GM08714 (cell line): Measurements from ENCODE around the gene FAAP24.
A peak's percentile ranks its signal among the peaks of the same experiment; 100 is the strongest.
"Not testable (repeated sequence)": the region's sequence is repeated elsewhere in the genome, so short reads cannot be mapped to it uniquely, and the experiment has no call there.

Source experiments
- H3K4me3 ChIP-seq: fragments of 200-500 bp; sonication (Bioruptor generic); 2 replicates; pipeline ENCODE4 v1.5.1; 2014; ENCODE audit warnings: mild to moderate bottlenecking, low read length, inconsistent platforms
- ZNF274 ChIP-seq: IDR thresholded peaks from 2 replicates; pipeline ENCODE4 v1.6.1; 2012; ENCODE audit warnings: mild to moderate bottlenecking, low read depth, low read length

The FAAP24 gene, protein sequence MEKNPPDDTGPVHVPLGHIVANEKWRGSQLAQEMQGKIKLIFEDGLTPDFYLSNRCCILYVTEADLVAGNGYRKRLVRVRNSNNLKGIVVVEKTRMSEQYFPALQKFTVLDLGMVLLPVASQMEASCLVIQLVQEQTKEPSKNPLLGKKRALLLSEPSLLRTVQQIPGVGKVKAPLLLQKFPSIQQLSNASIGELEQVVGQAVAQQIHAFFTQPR

DNA sequence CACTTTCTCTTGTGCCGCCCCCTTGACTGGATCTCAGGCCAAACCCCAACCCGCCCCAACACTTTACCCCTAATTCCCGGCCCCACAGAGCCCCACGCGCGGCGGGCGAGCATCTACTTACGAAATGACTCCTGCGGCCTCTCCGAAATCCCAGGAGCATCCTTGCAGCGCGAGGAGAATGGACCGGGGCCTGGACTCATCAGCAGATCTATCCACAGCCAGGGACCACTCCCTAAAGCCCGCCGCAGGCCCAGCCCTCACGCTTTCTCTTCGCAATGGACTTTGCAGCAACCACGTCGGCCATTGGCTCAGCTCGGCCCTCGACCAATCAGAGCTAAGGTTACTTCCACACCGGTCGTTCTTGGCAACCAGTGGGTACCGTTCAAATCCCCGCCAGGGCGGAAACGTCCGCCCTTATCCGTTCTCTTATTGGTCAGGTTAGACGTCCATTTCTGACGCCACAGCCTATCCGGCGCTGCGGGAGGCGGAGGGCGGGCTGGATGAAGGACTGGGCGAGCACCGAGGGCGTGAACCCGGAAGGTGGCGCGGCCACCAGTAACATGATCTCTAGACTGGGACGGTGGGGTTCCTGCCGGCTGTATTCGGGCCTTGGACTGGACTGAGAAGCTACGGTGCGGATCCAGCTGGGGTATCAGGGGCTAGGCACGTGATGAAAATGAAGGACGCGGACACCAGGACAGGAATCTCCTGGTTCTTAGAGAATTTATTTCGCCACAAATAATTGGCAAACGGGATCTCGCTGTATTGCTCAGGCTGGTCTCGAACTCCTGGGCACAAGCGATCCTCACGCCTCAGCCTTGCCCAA, at the start of gene FAAP24, which contains the start of gene CEP89:
Gene FAAP24, plus strand, starts transcription at position 528 of the 826 bp plus-strand sequence. CDS start 955 bp downstream, outside the sequence.
Gene CEP89, minus strand, starts transcription at position 244 of the 826 bp plus-strand sequence. Its CDS starts 84 bp downstream, at position 160.
- H3K4me3 ChIP-seq, result peak within 1 kb of the TSS; percentile 91
- TF ChIP-seq ZNF274, result no peak

DNA sequence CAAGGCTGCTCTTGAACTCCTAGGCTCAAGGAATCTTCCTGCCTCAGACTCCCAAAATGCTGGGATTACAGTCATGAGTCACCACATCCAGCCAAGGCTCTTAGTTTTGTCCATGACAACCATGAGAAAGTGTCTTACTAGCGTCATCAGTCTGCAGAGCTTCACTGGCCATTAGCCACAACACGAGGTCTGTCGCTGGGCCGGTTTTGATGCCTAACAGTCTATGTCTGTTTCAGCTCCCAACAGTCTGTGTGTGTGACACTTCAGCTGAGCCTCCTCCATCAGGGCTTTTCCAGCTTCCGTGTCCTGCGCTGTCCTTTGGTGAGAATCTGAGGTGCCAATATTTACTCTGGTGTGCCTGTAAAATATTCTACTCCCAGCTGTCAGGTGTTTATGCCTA, 47.8 kb upstream of the FAAP24 start:
- no peak for TF ChIP-seq ZNF274
- H3K4me3 ChIP-seq, result no peak overlapping the region

DNA sequence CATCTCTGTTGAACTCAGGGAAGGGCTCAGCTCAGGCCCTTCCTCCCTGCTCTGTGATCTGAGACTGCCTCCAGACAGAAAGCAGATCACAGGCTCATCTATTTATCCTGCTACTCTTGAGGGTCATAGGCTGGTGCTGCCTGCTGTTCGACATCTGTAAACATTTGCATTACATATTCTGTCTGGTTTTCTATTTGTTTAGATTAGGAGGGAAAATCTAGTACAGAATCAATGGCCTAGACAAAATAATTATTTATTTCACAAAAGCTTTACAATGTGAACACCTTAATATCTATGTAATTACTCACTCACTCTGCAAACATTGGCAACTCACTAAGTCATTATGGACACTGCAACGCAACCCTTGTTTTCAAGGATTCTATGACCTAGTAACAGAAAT, 43.2 kb upstream of the FAAP24 start:
- no peak for TF ChIP-seq ZNF274
- no peak overlapping the region for H3K4me3 ChIP-seq

DNA sequence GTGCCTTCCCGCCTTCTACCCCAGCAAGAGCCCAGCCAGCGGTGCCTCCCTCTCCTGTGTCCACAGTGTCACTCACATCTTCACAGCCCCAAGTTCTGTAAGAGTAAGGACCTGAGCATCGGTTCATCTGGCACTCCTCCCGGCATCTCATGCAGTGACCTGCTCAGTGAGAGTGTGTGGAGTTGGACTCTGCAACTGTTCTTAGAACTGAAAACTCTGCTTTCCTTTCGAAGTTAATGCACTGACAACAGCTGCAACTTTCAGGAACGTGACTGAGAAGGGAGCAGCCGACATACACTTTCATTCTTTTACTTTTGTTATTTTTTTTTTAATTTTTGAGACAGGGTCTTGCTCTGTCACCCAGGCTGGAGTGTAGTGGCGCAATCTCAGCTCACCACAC, 41.5 kb upstream of the FAAP24 start:
- no peak for TF ChIP-seq ZNF274
- H3K4me3 ChIP-seq, result no peak overlapping the region

DNA sequence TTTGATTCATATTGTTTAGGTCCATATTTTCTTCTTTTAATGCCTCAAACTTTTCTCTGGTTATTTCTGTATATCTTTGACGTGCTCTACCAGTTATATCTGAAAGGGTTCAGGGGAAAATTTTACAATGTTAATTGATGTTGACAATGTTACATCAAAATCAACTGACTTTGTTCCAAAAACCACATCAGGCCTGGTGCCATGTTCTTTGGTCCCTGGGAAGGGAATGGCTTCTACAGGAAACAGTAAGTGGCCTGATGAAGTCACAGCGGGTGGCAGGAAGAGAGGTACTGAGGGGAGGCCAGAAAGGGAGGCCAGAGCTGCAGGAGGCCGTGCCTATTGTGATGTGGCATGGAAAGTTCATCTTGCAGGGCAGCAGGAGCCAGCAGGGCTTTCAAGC, 38.5 kb upstream of the FAAP24 start:
- no peak overlapping the region for H3K4me3 ChIP-seq
- TF ChIP-seq ZNF274, result no peak

DNA sequence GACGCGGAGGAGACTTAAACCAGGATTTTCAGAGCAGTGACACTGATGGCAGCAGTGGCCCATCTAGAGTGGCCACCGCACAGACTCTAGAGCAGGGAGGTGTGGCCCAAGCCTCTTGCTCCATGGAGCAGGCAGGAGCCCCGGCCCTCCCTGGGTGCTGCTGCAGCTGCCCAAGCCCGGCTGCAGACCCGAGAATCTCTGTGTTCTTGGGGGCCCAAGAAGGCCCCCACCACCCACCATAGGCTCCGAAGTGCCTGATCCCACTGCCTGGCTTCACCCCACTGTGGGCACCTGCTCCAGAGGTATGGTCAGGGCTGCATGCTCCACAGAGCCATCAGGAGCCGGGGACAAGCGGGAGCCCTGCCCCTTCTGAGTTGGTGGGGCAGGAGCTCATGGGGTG, 36.4 kb upstream of the FAAP24 start:
- no peak overlapping the region for H3K4me3 ChIP-seq
- no peak for TF ChIP-seq ZNF274

DNA sequence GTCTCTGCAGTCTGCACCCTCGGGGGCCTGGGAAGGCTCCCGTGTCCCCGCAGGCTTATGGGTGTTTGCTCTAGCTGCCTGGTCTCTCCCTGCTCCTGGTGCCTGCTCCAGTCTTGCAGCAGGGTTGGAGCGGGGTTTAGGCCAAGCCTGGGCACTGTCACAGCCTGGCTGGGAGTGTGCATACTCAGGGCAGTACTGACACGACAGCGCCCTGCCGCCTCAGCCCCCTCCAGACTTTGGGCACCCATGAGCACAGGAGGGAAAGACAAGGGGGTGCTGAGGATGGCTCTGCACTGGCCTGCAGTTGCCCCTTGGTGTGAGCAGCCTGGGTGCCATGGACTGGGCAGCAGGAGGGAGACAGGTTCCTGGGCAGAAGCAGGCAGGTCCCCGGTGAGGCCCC, 36.0 kb upstream of the FAAP24 start:
- H3K4me3 ChIP-seq, result no peak overlapping the region
- no peak for TF ChIP-seq ZNF274

DNA sequence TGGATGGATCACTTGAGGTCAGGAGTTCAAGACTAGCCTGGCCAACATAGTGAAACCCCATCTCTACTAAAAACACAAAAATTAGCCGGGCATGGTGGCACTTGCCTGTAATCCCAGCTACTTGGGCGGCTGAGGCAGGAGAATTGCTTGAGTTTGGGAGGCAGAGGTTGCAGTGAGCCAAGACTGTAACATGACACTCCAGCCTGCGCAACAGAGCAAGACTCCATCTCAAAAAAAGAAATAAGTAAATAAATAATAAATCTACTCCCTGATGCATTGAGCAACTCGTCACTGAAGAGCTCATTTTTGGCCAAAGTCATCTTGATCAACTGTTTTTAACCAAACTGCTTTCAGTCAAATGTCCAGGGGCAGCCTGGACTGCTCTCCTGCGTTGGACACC, 30.8 kb upstream of the FAAP24 start:
- H3K4me3 ChIP-seq, result not testable (repeated sequence)

DNA sequence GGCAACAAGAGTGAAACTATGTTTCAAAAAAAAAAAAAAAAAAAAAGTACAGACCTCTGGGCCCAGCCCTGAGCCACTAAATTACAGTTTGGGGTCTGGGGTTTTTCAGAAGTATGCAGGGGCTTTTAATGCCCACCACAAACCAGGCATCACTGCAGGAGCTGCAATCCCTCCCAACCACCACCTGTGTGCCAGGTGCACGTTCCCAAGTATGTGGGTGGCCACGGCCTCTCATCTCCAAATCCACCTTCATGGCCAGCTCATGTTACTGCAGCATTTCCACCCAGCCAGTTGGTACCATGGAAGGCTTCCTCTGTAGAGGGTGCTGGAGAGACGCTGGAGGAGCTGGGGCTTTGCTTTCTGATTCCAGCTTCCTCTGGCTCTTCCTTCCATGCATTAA, 26.8 kb upstream of the FAAP24 start:
- no peak overlapping the region for H3K4me3 ChIP-seq
- TF ChIP-seq ZNF274, result no peak

DNA sequence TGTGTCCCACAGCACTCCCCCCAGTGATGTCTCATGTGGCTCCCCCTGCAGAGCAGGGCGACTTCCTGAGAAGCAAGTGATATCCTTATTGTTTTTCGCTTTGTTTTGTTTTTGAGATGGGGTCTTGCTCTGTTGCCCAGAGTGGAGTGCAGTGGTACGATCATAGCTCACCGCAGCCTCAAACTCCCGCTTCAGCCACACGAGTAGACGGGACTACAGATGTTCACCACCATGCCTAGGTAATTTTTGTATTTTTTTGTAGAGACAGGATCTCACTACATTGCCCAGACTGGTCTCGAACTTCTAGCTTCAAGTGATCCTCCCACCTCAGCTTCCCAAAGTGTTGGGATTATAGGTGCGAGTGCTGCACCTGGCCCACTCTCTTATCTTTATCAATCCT, 5.3 kb upstream of the FAAP24 start:
- H3K4me3 ChIP-seq, result no peak overlapping the region
- no peak for TF ChIP-seq ZNF274

DNA sequence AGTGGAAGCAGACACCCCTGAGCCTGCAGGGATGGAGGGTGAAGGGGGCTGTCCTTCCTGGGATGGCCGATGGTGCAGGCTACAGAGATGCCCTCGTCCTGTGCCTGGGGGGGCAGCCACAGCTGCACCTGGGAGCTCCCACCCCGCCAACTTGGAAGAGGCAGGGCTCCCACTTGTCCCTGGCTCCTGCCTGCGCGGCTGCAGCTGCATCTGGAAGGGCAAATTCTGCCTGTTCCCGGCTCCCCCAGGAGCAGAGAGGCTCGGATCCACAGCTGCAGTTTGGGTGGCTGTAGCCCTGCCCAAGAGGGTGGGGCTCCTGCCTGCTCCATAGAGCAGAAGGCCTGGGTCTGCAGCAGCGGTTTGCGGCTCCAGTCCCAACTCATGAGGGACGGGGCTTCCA, 2.5 kb upstream of the FAAP24 start:
- no peak overlapping the region for H3K4me3 ChIP-seq
- TF ChIP-seq ZNF274, result no peak

DNA sequence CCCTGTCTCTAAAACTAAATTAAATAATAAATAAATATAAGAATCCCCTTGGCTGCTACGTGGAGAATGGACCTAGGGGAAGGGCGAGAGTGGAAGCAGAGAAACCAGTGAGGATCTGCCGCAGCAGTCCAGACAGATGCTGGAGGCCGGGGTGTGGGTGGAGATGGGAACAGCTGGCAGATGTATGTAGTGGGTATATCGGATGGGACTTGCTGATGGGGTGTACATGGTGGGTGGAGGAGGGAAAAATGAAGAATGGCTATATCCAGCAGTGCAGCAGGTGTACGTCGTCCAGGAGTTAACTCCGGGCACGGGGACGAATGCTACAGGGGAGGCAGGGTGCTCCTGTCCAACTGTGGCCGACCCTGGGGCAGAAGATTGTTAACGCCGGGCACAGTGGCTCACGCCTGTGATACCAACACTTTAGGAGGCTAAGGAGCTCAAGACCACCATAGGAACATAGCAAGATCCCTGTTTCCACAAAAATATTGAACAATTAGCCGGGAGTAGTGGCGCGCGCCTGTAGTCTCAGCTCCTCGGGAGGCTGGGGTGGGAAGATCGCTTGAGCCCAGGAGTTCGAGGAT, 938 bp upstream of the FAAP24 start:
- H3K4me3 ChIP-seq, result peak overlapping the region; percentile 81
- TF ChIP-seq ZNF274, result no peak

DNA sequence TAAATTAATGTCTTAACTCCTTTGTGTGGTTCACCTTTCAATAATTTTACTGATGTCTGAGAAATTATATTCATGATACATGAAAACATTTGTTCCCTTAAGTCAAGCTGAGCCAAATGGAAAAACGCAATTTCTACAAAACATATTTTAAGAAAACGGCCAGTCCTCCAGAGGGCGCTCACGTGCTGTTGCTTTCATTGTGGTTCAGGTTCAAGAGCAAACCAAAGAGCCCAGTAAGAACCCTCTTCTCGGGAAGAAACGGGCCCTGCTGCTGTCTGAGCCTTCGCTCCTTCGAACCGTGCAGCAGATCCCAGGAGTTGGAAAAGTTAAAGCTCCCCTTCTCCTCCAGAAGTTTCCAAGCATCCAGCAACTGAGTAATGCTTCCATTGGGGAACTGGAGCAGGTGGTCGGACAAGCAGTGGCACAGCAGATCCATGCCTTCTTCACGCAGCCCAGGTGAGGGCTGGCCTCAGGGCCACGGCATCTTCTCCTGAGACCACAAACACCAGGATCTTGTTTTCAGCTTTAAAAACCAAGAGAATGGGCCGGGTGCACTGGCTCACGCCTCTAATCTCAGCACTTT, 4.3 kb downstream of the FAAP24 start:
- no peak for TF ChIP-seq ZNF274
- H3K4me3 ChIP-seq, result no peak overlapping the region

DNA sequence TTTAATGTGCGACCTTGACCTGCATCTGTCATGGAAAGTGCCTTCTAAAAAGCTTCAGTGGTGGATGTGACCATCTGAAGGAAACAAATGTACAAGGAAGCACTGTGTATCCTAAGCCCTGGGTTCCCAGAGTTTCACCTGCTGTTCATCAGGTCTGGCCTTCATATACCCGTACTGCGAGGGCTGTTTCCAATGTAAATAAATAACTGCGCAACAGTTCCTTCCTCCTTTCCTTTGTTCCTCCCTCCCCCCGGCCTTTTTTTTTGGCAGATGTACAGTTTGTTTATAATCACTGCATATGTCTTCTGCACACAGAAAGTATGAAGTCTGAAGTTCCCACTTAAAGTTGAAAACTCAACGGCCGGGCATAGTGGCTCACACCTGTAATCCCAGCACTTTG, 5.2 kb downstream of the FAAP24 start:
- no peak for TF ChIP-seq ZNF274
- no peak overlapping the region for H3K4me3 ChIP-seq

DNA sequence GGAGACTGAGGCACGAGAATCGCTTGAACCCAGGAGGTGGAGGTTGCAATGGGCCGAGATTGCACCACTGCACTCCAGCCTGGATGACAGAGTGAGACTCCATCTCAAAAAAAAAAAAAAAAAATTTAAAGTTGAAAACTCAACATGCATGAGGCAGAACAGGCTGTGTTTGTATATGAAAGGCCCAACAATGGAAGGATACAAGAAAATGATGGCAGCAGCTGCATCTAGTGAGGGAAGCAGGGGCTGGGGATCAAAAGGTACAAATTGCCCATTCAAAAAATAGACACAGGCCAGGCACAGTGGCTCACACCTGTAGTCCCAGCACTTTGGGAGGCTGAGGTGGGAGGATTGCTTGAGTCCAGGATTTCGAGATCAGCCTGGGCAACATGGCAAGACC, 5.8 kb downstream of the FAAP24 start:
- H3K4me3 ChIP-seq, result not testable (repeated sequence)

DNA sequence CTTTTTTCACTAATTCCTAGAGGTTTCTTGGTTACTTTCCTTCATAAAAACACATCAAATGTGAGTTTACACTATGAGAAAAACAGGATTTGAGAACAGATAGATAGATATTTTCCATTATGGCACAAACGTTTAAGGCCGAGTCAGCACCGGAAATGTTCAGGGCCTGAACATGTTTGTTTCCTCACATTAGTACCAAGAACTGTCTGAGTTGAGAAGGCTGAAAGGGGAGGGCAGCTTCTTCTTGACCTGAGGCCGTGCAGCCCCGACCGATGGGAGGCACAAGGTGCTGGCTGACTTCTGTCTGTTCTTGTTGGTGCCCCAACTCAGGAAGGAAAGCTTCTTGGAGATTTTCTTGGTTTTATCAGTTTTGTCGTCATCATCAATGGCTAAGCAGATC, 7.8 kb downstream of the FAAP24 start:
- not testable (repeated sequence) for H3K4me3 ChIP-seq

DNA sequence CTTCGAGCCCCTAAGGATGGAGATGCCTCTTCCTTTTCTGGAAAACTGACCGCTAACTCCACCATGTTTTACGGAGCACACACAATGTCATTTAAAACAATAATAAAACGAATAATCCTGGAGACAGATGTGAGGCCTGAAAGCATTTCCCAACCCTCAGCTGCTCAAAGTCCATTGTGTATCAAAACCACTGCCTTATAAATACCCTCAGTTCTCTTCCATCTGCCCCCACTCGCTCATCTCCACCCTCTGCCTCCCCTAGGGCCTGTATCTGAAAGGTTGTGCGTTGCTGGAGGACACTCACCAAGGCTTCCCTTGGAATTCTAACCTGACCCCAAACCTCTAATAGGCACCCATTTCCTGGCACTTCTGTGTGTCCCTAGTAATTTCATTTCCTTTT, 10.4 kb downstream of the FAAP24 start:
- not testable (repeated sequence) for H3K4me3 ChIP-seq

DNA sequence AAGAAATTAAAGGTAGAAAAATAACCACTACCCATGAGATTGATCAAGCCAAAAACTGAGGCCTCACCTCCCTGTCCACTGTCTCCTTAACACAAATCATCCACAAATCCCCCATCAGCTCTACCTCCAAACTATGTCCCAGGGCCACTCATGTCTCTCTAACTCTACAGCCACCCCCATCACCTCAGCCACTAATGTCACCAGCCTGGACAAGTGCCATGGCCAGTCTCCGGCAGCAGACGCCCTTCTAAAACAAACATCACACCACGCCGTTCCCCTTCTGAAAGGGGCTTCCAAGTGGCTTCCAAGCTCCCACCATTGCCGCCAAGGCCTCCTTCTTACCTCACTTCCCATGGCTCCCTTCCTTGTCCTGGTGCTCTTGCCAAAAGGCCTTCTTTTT, 16.2 kb downstream of the FAAP24 start:
- not testable (repeated sequence) for H3K4me3 ChIP-seq
